Fibroblast of mammary gland (primary cell): Measurements from ENCODE around the gene ZNF618.

Source experiments
- DNase-seq: peaks from one replicate; pipeline ENCODE4 v3.0.0-alpha.2; 2010; ENCODE audit warnings: low read depth
- H3K4me3 ChIP-seq: 2 replicates; pipeline ENCODE4 v1.5.1; 2011; ENCODE audit warnings: low read depth, mild to moderate bottlenecking, low read length, moderate library complexity; ENCODE audit not compliant: control insufficient read depth
- CTCF ChIP-seq: conservative IDR thresholded peaks from 2 replicates; pipeline ENCODE4 v1.5.1; 2011; ENCODE audit warnings: low read depth, low read length, inconsistent platforms; ENCODE audit not compliant: control insufficient read depth, insufficient read depth

The ZNF618 gene

GRCh38 chr9:113934167-113934828, 58.2 kb downstream of the ZNF618 start:
- no peak for TF ChIP-seq CTCF
- no peak overlapping the region for H3K4me3 ChIP-seq
- DNase-seq: no peak

- no peak overlapping the region for H3K4me3 ChIP-seq
- no peak for TF ChIP-seq CTCF
- DNase-seq: no peak
Measured at GRCh38 chr9:113934829-113935676, 58.9 kb downstream of the ZNF618 start.

- no peak for DNase-seq
- TF ChIP-seq CTCF: no peak
- H3K4me3 ChIP-seq: no peak overlapping the region
Measured at GRCh38 chr9:113935677-113936380, 59.7 kb downstream of the ZNF618 start.

GRCh38 chr9:113940077-113940476, 64.0 kb downstream of the ZNF618 start:
- no peak for DNase-seq
- no peak for TF ChIP-seq CTCF
- H3K4me3 ChIP-seq: no peak overlapping the region

GRCh38 chr9:113941056-113941455, 64.9 kb downstream of the ZNF618 start:
- no peak overlapping the region for H3K4me3 ChIP-seq
- no peak for DNase-seq
- TF ChIP-seq CTCF: no peak

GRCh38 chr9:113941526-113941925, 65.4 kb downstream of the ZNF618 start:
- TF ChIP-seq CTCF: no peak
- H3K4me3 ChIP-seq: no peak overlapping the region
- DNase-seq: no peak
